CD14-positive monocyte (primary cell): ENCODE measurements around the gene HAUS6. TPM values are rescaled to one million over a fixed set of nuclear protein-coding genes. Genes with fewer than 3 reads are reported as not detected.
"Not testable (repeated sequence)": the region's sequence is repeated elsewhere in the genome, so short reads cannot be mapped to it uniquely, and the experiment has no call there.

ENCODE experiments used
- DNase-seq, 3 donors: peaks; one replicate each; pipeline ENCODE4 v3.0.0-alpha.2; 2011 to 2022
- H2AFZ ChIP-seq: 2 replicates; pipeline ENCODE4 v1.6.0; 2012; ENCODE audit warnings: mild to moderate bottlenecking, low read depth, low read length, inconsistent platforms; ENCODE audit not compliant: insufficient read depth, poor library complexity, severe bottlenecking
- H3K27ac ChIP-seq, 2 donors: 1 replicate in 1 of 2; 2 replicates in 1 of 2; pipeline ENCODE4 v1.5.1; 2012 to 2013; ENCODE audit warnings: low read length in 2 of 2, control low read depth in 1 of 2, inconsistent platforms in 1 of 2, low read depth in 1 of 2, mild to moderate bottlenecking in 1 of 2
- H3K27me3 ChIP-seq, 2 donors: one replicate each; pipeline versions ENCODE4 v1.6.0 to v1.6.1; 2011 to 2013; ENCODE audit warnings: low read length in 2 of 2; ENCODE audit not compliant: control insufficient read depth in 2 of 2, insufficient read depth in 2 of 2
- H3K36me3 ChIP-seq, 2 donors: replicated peaks in 1 of 2; 1 replicate in 1 of 2; 2 replicates in 1 of 2; pipeline versions ENCODE4 v1.5.1 to v1.6.1; 2012 to 2013; ENCODE audit warnings: low read length in 2 of 2, control low read depth in 1 of 2, inconsistent platforms in 1 of 2, mild to moderate bottlenecking in 1 of 2; ENCODE audit not compliant: insufficient read depth in 2 of 2, control insufficient read depth in 1 of 2
- H3K4me1 ChIP-seq, 2 donors: 1 replicate in 1 of 2; 2 replicates in 1 of 2; pipeline versions ENCODE4 v1.5.1 to v1.6.1; 2012 to 2013; ENCODE audit warnings: low read length in 2 of 2, control low read depth in 1 of 2, inconsistent platforms in 1 of 2, mild to moderate bottlenecking in 1 of 2, moderate library complexity in 1 of 2; ENCODE audit not compliant: insufficient read depth in 2 of 2, control insufficient read depth in 1 of 2
- H3K4me2 ChIP-seq: replicated peaks from 2 replicates; pipeline ENCODE3; 2012; ENCODE audit warnings: low read length, moderate library complexity, mild to moderate bottlenecking; ENCODE audit not compliant: poor library complexity, severe bottlenecking; ENCODE audit errors: extremely low read depth
- H3K4me3 ChIP-seq, 3 experiments: fragments of 200-600 bp in 1 of 3; sonication (generic) in 1 of 3; replicated peaks in 1 of 3; 1 replicate in 2 of 3; 2 replicates in 1 of 3; pipeline ENCODE4 v1.5.1; 2011 to 2013; ENCODE audit warnings: low read length in 3 of 3, mild to moderate bottlenecking in 3 of 3, control low read depth in 2 of 3, low read depth in 2 of 3, inconsistent platforms in 1 of 3, moderate library complexity in 1 of 3
- H3K79me2 ChIP-seq: 2 replicates; pipeline ENCODE4 v1.6.0; 2012; ENCODE audit warnings: mild to moderate bottlenecking, control low read depth, inconsistent platforms, low read length, moderate library complexity; ENCODE audit not compliant: insufficient read depth
- H3K9ac ChIP-seq: 2 replicates; pipeline ENCODE4 v1.6.0; 2017; ENCODE audit warnings: low read length, mild to moderate bottlenecking; ENCODE audit not compliant: insufficient read depth, poor library complexity, severe bottlenecking
- H3K9me3 ChIP-seq, 2 donors: replicated peaks in 1 of 2; 1 replicate in 1 of 2; 2 replicates in 1 of 2; pipeline versions ENCODE4 v1.5.1 to v1.6.1; 2012 to 2013; ENCODE audit warnings: low read length in 2 of 2, control low read depth in 1 of 2; ENCODE audit not compliant: control insufficient read depth in 1 of 2, insufficient read depth in 1 of 2
- H4K20me1 ChIP-seq: 2 replicates; pipeline ENCODE4 v1.6.0; 2012; ENCODE audit warnings: mild to moderate bottlenecking, low read length, control low read depth, moderate library complexity; ENCODE audit not compliant: insufficient read depth
- H3K27ac Mint-ChIP-seq, 7 donors: one replicate each; pipeline ENCODE4 v1.8.0; 2020; ENCODE audit warnings: mild to moderate bottlenecking in 7 of 7, mixed read lengths in 7 of 7, moderate library complexity in 6 of 7, inconsistent platforms in 2 of 7
- H3K27me3 Mint-ChIP-seq, 3 donors: one replicate each; pipeline ENCODE4 v1.8.0; 2021 to 2022; ENCODE audit warnings: low read depth in 3 of 3, mild to moderate bottlenecking in 3 of 3, mixed read lengths in 3 of 3, moderate library complexity in 3 of 3, inconsistent platforms in 1 of 3
- H3K36me3 Mint-ChIP-seq, 2 donors: one replicate each; pipeline ENCODE4 v1.8.0; 2020; ENCODE audit warnings: mixed read lengths in 2 of 2, inconsistent platforms in 1 of 2, mild to moderate bottlenecking in 1 of 2
- H3K4me1 Mint-ChIP-seq: one replicate; pipeline ENCODE4 v1.8.0; 2020; ENCODE audit warnings: mild to moderate bottlenecking, mixed read lengths
- H3K4me3 Mint-ChIP-seq, 2 donors: one replicate each; pipeline ENCODE4 v1.8.0; 2020; ENCODE audit warnings: mild to moderate bottlenecking in 2 of 2, mixed read lengths in 2 of 2, moderate library complexity in 1 of 2
- H3K9me3 Mint-ChIP-seq, 7 donors: one replicate each; pipeline ENCODE4 v1.8.0; 2020 to 2022; ENCODE audit warnings: mixed read lengths in 7 of 7, mild to moderate bottlenecking in 6 of 7, moderate library complexity in 6 of 7, inconsistent platforms in 2 of 7
- CTCF ChIP-seq: fragments of 200-600 bp; IDR thresholded peaks from one replicate; pipeline ENCODE4 v1.8.0; 2022; ENCODE audit warnings: antibody characterized with exemption, mild to moderate bottlenecking
- WGBS: methylation state at CpG from one replicate; pipeline ENCODE4 v1.1.5; 2013; ENCODE audit warnings: missing lambda C conversion rate; ENCODE audit not compliant: insufficient coverage; 5-methylcytosine and 5-hydroxymethylcytosine counted together
- intact Hi-C, 2 donors: fragments of 100-400 bp; cut with micrococcal nuclease; formaldehyde crosslinking; loops; one replicate each; pipeline versions ENCODE4 v1.15.0 to v1.15.1; 2023
- polyA plus RNA-seq, 3 donors: library from polyadenylated mRNA; depleted of rRNA in 1 of 3; unstranded in 2 of 3; stranded (reverse) in 1 of 3; fragments of 300-500 nt in 2 of 3; fragments of >200 nt in 1 of 3; fragmentation: Illumina TruSeq in 2 of 3; gene quantifications; 1 replicate in 2 of 3; 2 replicates in 1 of 3; pipeline ENCODE4 v1.2.3, GENCODE V29; 2012 to 2021

Gene HAUS6
- polyA plus RNA-seq, 3 donors: 1.3 to 4.1 (median 2.3) TPM

GRCh38 chr9:19113964-19114679 is 11.4 kb upstream of the HAUS6 start:
- Mint-ChIP-seq H3K27ac (peak overlapping the region in 2 of 7 donors; percentile 25 to 54), H3K4me3 (no peak overlapping the region)

GRCh38 chr9:19113064-19113611 is 10.4 kb upstream of the HAUS6 start:
- Mint-ChIP-seq H3K27ac (peak overlapping the region in 2 of 7 donors; percentile 20 to 68), H3K4me1 (peaks cover 21% of the 10 kb centered on the region), H3K36me3 (peaks cover 42 to 61% of the 10 kb centered on the region in 2 donors)
- H3K27me3 Mint-ChIP-seq, H3K4me2 ChIP-seq, H3K9me3 ChIP-seq, H2AFZ ChIP-seq, H3K4me3 Mint-ChIP-seq, DNase-seq, H3K27me3 ChIP-seq, H3K27ac ChIP-seq, H4K20me1 ChIP-seq, H3K9ac ChIP-seq, H3K79me2 ChIP-seq, intact Hi-C loops, H3K9me3 Mint-ChIP-seq, H3K4me3 ChIP-seq: not testable (repeated sequence)
- H3K4me1 ChIP-seq: peaks cover 11 to 27% of the 10 kb centered on the region in 2 donors
- H3K36me3 ChIP-seq: peaks cover 34 to 42% of the 10 kb centered on the region in 2 donors
- WGBS: no CpG with 5 or more reads among the region's 7 CpGs

More at GRCh38 chr9:19113964-19114679, 11.4 kb upstream of the HAUS6 start:
- Histone ChIP-seq H4K20me1 (no peaks in the 10 kb centered on the region), H3K9ac (no peak overlapping the region), H3K79me2 (no peaks in the 10 kb centered on the region), H3K27ac (no peak overlapping the region), H3K4me2 (no peak overlapping the region), H3K9me3 (no peaks in the 10 kb centered on the region), H3K4me1 (peaks cover 21 to 36% of the 10 kb centered on the region in 2 donors), H3K27me3 (no peaks in the 10 kb centered on the region), H2AFZ (no peak overlapping the region), H3K4me3 (no peak overlapping the region), H3K36me3 (peaks cover 35 to 49% of the 10 kb centered on the region in 2 donors)
- WGBS: 100% methylated on average over 4 of the region's 12 CpGs
- no peak for DNase-seq
- Mint-ChIP-seq H3K4me1 (peaks cover 25% of the 10 kb centered on the region), H3K9me3 (no peaks in the 10 kb centered on the region), H3K36me3 (peaks cover 49 to 69% of the 10 kb centered on the region in 2 donors), H3K27me3 (no peaks in the 10 kb centered on the region)
- TF ChIP-seq CTCF: no peak
- intact Hi-C loops: no loop called here
